T-helper 1 cell (primary cell): ENCODE data around the gene EP300.
A peak's percentile ranks its signal among the peaks of the same experiment; 100 is the strongest.
"Not testable (repeated sequence)": the region's sequence is repeated elsewhere in the genome, so short reads cannot be mapped to it uniquely, and the experiment has no call there.

ENCODE experiments used
- DNase-seq, 5 donors: peaks; one replicate each; pipeline ENCODE4 v3.0.0-alpha.2; 2012 to 2020

Gene EP300

GRCh38 chr22:41091132-41092022, 1.0 kb upstream of the EP300 start:
- peak; percentile 99 for DNase-seq

GRCh38 chr22:41092847-41093411, 537 bp downstream of the EP300 start:
- DNase-seq, result peak in 3 of 5 donors; percentile 16 to 44 (median 18)

GRCh38 chr22:41094041-41094593, 1.7 kb downstream of the EP300 start:
- peak in 1 of 5 donors; percentile 23 for DNase-seq

GRCh38 chr22:41096391-41096790, 4.0 kb downstream of the EP300 start:
- no peak for DNase-seq

GRCh38 chr22:41096841-41097240, 4.4 kb downstream of the EP300 start:
- DNase-seq, result no peak

- no peak for DNase-seq
These were observed 6.6 kb downstream of the EP300 start for GRCh38 chr22:41099036-41099435.

- DNase-seq, result no peak
These were observed 14.0 kb downstream of the EP300 start for GRCh38 chr22:41106122-41106968.

GRCh38 chr22:41106969-41107325, 14.6 kb downstream of the EP300 start:
- not testable (repeated sequence) for DNase-seq

- no peak for DNase-seq
These were observed 18.6 kb downstream of the EP300 start for GRCh38 chr22:41110968-41111367.

- DNase-seq, result no peak
These were observed 23.9 kb downstream of the EP300 start for GRCh38 chr22:41116342-41116741.

- DNase-seq, result no peak
These were observed 25.0 kb downstream of the EP300 start for GRCh38 chr22:41117127-41117965.

GRCh38 chr22:41123151-41123550, 30.8 kb downstream of the EP300 start:
- DNase-seq, result no peak

GRCh38 chr22:41124086-41124485, 31.7 kb downstream of the EP300 start:
- no peak for DNase-seq

GRCh38 chr22:41127451-41127850, 35.1 kb downstream of the EP300 start:
- no peak for DNase-seq

- no peak for DNase-seq
These were observed 36.2 kb downstream of the EP300 start for GRCh38 chr22:41128606-41129005.

GRCh38 chr22:41132550-41132949, 40.2 kb downstream of the EP300 start:
- DNase-seq, result no peak

- no peak for DNase-seq
These were observed 48.1 kb downstream of the EP300 start for GRCh38 chr22:41140365-41140957.

- DNase-seq, result not testable (repeated sequence)
These were observed 53.5 kb downstream of the EP300 start for GRCh38 chr22:41145921-41146320.

GRCh38 chr22:41146573-41146972, 54.2 kb downstream of the EP300 start:
- DNase-seq, result no peak

GRCh38 chr22:41147722-41148121, 55.3 kb downstream of the EP300 start:
- no peak for DNase-seq

- DNase-seq, result no peak
These were observed 60.5 kb downstream of the EP300 start for GRCh38 chr22:41152902-41153301.

- DNase-seq, result no peak
These were observed 64.7 kb downstream of the EP300 start for GRCh38 chr22:41157083-41157482.
